GM19099 (cell line): Measurements from ENCODE around the gene MAMDC2.

ENCODE experiments used
- POLR2A ChIP-seq: IDR thresholded peaks from 3 replicates; pipeline ENCODE4 v1.6.1; 2011; ENCODE audit warnings: low read depth; ENCODE audit not compliant: insufficient read length; ENCODE audit errors: extremely low read depth

Gene MAMDC2

DNA sequence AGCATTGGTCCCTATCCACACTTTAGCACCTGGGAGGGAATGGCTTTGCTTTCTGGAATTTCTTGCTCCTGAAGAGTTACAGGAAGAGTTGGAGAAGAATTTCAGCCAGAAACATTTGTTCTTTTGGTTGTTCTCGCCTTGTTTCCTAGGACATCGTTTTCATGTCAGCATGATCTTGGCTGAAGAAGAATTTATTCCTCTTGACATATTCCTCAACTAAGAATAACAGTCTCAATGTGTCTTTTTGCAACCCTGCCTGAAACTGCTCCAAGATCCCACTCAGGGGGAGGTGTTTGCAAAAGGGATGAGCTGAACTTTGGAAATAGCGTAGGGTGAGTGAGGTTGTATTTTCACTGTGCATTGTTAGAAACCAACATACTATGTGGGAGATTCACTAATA is 26.1 kb downstream of the MAMDC2 start:
- TF ChIP-seq POLR2A: no peak

DNA sequence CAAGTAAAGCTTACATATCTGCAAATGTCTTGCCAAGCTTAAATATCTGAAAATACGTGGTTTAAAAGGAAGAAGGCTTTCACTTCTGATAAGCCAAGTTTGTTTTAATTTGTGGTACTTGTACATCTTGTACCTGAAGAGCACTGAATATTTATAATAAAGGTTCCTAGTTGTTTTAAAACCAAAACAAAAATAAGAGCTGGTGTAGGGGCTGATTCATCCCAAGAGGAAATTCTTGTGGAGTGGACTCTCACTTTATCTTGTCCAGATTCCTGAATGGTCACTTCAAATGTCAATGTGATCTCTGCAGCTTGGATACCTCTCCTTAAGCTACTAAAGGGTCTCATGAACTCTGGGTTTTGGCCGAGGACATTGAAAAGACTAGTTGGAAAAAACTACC is 29.5 kb downstream of the MAMDC2 start:
- TF ChIP-seq POLR2A: no peak

DNA sequence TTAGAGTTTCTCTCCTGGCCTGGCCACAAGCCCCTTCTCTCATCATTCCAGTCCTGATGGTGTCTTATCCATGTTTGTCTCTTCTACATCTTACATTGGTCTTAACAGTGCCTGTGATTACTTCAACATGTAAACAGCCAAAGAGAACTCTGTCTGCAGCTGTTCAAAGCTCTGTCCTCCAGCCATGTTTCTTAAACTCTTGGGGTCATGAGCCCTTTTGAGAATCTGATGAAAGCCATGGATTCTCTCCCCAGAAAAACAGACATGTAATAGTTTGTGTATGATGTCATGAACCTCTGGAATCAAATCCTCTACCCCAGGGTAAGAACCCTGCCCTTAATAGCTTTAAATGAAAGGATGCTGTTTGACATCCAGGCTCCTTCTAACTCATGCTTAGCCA is 30.1 kb downstream of the MAMDC2 start:
- TF ChIP-seq POLR2A: no peak

- no peak for TF ChIP-seq POLR2A
These were observed 33.0 kb downstream of the MAMDC2 start for GRCh38 chr9:70076678-70077077.

GRCh38 chr9:70079417-70080037 is 35.9 kb downstream of the MAMDC2 start:
- no peak for TF ChIP-seq POLR2A

DNA sequence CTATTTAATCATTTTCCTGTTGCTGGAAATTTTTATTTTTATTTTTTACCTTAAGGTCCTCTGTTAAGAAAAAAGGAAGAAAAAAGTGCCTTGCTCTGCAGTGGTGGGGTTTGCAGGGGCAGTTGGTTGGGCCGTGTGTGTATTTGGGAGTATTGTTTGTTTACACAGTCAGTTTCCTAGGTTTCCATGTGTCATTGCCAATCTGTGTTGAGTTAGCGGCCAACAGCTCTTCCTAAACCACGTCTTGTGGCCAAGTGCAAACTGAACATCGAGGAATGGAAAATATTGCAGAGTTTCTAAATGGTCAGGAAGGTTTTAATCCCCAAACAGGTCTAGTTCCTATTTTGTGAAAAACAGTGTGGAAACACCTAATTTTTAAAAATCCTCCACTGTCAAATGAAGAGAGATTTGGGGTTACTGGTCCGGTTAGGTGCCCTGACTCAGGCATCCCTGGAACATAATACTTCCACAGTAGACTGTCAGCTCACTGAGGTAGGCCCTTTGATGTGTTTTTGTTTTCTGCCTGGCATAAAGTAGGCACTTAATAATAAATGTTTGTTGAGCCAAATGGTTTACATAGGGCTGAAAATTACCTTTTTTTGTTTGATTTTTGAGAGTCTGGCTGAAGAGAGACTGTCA is 37.0 kb downstream of the MAMDC2 start:
- TF ChIP-seq POLR2A: no peak

- TF ChIP-seq POLR2A: no peak
These were observed 37.5 kb downstream of the MAMDC2 start for GRCh38 chr9:70081120-70081495.

- TF ChIP-seq POLR2A: no peak
These were observed 39.8 kb downstream of the MAMDC2 start for GRCh38 chr9:70083429-70083828.

- no peak for TF ChIP-seq POLR2A
These were observed 41.6 kb downstream of the MAMDC2 start for GRCh38 chr9:70085241-70085640.

DNA sequence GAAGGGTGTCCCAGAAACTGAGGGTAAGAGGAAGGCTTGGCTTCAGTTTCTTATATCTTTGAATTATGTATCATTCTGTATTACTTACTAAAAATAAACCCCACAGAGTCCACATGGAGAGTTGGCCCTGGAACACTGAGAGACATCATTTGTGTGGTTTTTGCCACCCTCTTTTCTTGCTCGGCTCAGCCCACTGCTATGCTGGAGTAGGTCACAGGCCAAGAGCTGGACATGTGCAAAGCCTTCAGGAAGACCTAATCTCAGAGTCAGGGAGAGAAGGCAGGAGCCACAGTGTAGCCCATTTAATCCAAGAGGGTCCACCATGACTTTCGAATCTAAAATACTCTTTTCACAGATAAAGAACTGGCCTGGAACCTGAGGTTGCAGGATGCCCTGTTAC is 47.5 kb downstream of the MAMDC2 start:
- no peak for TF ChIP-seq POLR2A

DNA sequence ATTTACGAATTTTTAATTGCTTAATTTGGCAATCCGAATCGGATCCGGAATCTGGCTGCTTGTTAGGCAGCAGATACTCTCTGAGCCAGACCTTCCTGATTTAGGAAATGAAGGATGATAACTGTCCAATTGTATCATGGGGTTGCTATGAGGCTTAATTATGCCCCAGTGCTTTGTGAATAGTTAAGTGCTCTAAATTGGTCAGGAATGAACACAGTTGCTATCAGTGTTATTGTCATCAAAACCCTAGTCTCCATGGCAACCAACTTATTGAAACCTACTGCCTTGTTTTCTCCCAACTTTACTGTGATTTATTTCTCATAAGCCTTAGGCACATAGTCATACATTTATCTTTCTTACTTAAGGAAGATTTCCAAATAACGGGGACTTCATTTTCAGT is 47.9 kb downstream of the MAMDC2 start:
- no peak for TF ChIP-seq POLR2A

DNA sequence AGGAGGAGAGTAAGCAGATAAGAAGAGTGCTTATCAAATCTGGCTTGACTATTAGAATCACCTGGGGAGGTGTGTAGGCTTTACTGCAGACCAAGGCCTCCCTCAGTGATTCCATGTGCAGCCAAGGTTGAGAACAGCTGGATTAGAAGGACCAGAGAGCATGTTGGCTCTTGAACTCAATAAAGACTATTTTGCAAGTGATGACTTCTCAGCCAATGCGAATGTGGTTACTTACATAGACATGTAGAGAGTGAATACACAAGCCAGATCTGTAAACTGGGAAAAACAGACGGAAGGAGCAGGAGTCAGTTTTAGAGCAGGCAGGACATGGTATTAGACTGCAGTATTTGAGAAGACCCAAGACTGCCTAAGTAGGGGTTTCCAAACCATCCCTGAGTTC is 48.5 kb downstream of the MAMDC2 start:
- TF ChIP-seq POLR2A: no peak

DNA sequence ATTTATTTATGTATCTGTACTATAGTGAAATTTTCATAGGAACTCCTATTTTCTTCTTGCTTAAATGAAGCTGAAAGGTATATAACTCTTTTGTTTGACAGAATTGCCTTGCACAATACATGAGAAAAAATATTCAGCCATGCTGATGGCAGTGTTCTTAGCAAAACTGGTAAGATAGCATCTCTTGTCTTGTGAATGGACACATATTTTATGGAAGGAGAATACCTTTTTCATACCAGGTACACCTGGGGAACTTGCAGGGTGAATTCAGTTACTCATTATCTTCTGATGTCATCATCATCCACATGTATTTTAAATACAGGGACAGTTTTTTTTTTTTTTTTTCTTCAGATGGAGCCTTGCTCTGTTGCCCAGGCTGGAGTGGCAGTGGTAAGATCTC is 49.4 kb downstream of the MAMDC2 start:
- TF ChIP-seq POLR2A: no peak

GRCh38 chr9:70093944-70094343 is 50.3 kb downstream of the MAMDC2 start:
- no peak for TF ChIP-seq POLR2A

DNA sequence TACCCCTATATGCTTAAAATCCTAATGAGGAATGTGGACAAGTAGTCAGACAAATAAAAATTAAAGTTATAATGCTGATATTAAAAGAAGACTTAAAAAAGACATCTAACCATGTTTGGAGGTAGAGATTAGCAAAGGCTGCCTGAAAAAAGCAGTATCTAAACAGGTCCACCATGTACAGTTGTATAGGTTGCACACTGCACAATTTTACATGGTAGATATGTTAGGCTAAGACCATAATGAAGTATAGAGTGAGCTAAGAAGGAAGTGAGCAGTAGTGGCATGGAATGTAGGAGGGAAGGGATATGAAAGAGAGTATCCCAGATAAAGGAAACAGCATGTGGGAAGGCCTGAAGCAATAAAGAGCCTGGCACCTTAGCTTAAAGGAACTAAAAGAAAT is 51.1 kb downstream of the MAMDC2 start:
- no peak for TF ChIP-seq POLR2A

GRCh38 chr9:70097187-70097586 is 53.5 kb downstream of the MAMDC2 start:
- no peak for TF ChIP-seq POLR2A

- TF ChIP-seq POLR2A: no peak
These were observed 56.7 kb downstream of the MAMDC2 start for GRCh38 chr9:70100362-70100761.

DNA sequence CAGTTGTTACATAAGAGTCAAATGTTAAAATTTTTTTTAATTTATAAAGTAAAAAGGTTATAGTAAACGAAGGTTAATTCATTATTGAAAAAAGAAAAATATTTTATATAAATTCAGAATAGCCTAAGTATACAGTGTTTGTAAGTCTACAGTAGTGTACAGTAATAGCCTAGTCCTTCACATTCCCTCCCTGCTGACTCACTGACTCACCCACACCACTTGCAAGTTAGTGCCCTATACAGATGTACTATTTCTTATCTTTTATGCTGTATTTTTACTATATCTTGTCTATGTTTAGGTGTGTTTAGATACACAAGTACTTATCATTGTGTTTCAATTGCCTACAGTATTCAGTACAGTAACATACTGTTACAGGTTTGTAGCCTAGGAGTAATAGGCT is 57.6 kb downstream of the MAMDC2 start:
- no peak for TF ChIP-seq POLR2A

DNA sequence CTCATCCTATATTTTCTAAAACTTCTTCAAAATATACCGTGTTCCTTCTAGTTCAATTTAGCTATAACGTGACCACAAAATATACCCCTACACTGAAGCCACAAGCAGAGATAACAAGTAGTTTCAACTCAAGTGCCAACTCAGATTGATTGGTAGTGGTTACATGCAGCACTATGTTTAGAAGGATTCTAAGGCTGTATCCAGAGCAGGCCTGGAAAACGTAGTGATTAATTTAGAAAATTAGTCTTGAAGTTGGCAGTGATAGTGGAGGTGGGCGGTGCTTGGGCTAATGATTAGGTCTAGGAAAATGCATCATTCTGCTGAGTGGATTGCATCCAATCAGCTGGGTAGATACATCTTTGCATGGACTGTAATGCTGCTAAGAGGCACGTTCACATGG is 61.5 kb downstream of the MAMDC2 start:
- TF ChIP-seq POLR2A: no peak
